WTC11 (cell line): ENCODE data around the gene SLC44A5.
"Not testable (repeated sequence)": the region's sequence is repeated elsewhere in the genome, so short reads cannot be mapped to it uniquely, and the experiment has no call there.

Experiments used
- CREM ChIP-seq: sonication (generic); formaldehyde crosslinking; IDR thresholded peaks from 2 replicates; pipeline ENCODE4 v1.8.1; 2022; ENCODE audit warnings: mild to moderate bottlenecking, missing genetic modification reagents, moderate library complexity
- CTCF ChIP-seq: fragments of 200-600 bp; IDR thresholded peaks from 2 replicates; pipeline ENCODE4 v1.8.0; 2022; ENCODE audit warnings: antibody characterized with exemption
- ETV6 ChIP-seq: sonication (generic); formaldehyde crosslinking; IDR thresholded peaks from 2 replicates; pipeline ENCODE4 v1.8.1; 2022; ENCODE audit warnings: mild to moderate bottlenecking, missing genetic modification reagents
- FOXP4 ChIP-seq: sonication (generic); formaldehyde crosslinking; IDR thresholded peaks from 2 replicates; pipeline ENCODE4 v1.8.0; 2022; ENCODE audit warnings: mild to moderate bottlenecking, missing genetic modification reagents
- SP1 ChIP-seq: sonication (generic); formaldehyde crosslinking; conservative IDR thresholded peaks from 2 replicates; pipeline ENCODE4 v1.8.1; 2022; ENCODE audit warnings: missing genetic modification reagents
- USF2 ChIP-seq: sonication (generic); formaldehyde crosslinking; IDR thresholded peaks from 2 replicates; pipeline ENCODE4 v1.8.1; 2023; ENCODE audit warnings: mild to moderate bottlenecking, missing genetic modification reagents, moderate library complexity
- ZNF317 ChIP-seq: sonication (generic); formaldehyde crosslinking; IDR thresholded peaks from 2 replicates; pipeline ENCODE4 v1.8.1; 2023; ENCODE audit warnings: low read depth, mild to moderate bottlenecking, moderate library complexity, missing genetic modification reagents, borderline replicate concordance
- ZNF423 ChIP-seq: fragments of 250-450 bp; sonication (Bioruptor Pico); IDR thresholded peaks from 2 replicates; pipeline ENCODE4 v2.1.2; 2022; ENCODE audit warnings: mild to moderate bottlenecking, moderate library complexity
- TF ChIP-seq, protein P1 (sequence below): sonication (generic); formaldehyde crosslinking; IDR thresholded peaks from 2 replicates; pipeline ENCODE4 v1.8.1; 2022; ENCODE audit warnings: low read depth, missing genetic modification reagents, borderline replicate concordance
- TF ChIP-seq, protein P2 (sequence below): sonication (generic); formaldehyde crosslinking; IDR thresholded peaks from 2 replicates; pipeline ENCODE4 v1.8.0; 2022; ENCODE audit warnings: mild to moderate bottlenecking, missing genetic modification reagents

- not testable (repeated sequence) for TF ChIP-seq CTCF; FOXP4 (CRISPR knock-in tag); ZNF423 (CRISPR knock-in tag); CREM; SP1; ZNF317 (CRISPR knock-in tag); ETV6 (CRISPR knock-in tag); USF2
- TF ChIP-seq, protein P1, sequence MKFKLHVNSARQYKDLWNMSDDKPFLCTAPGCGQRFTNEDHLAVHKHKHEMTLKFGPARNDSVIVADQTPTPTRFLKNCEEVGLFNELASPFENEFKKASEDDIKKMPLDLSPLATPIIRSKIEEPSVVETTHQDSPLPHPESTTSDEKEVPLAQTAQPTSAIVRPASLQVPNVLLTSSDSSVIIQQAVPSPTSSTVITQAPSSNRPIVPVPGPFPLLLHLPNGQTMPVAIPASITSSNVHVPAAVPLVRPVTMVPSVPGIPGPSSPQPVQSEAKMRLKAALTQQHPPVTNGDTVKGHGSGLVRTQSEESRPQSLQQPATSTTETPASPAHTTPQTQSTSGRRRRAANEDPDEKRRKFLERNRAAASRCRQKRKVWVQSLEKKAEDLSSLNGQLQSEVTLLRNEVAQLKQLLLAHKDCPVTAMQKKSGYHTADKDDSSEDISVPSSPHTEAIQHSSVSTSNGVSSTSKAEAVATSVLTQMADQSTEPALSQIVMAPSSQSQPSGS (CRISPR knock-in tag): not testable (repeated sequence)
- TF ChIP-seq, protein P2, sequence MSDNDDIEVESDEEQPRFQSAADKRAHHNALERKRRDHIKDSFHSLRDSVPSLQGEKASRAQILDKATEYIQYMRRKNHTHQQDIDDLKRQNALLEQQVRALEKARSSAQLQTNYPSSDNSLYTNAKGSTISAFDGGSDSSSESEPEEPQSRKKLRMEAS (CRISPR knock-in tag): not testable (repeated sequence)
Observed at GRCh38 chr1:75645153-75645552, 34.2 kb upstream of the SLC44A5 start.
